GM04503 (cell line): ENCODE results near the gene CBX2.

Experiments used
- DNase-seq: peaks from one replicate; pipeline ENCODE4 v3.0.0-alpha.2; 2012; ENCODE audit warnings: low read depth

Gene CBX2

GRCh38 chr17:79788455-79788854 lies 10.5 kb downstream of the CBX2 start:
- no peak for DNase-seq

GRCh38 chr17:79788989-79789942 lies 11.3 kb downstream of the CBX2 start:
- DNase-seq = no peak

- no peak for DNase-seq
Measured at GRCh38 chr17:79789943-79790804, 12.2 kb downstream of the CBX2 start.

GRCh38 chr17:79790805-79791734 lies 13.1 kb downstream of the CBX2 start:
- DNase-seq = no peak

GRCh38 chr17:79791735-79792161 lies 13.8 kb downstream of the CBX2 start:
- DNase-seq = no peak

- no peak for DNase-seq
Measured at GRCh38 chr17:79792341-79792871, 14.5 kb downstream of the CBX2 start.

GRCh38 chr17:79792984-79793923 lies 15.3 kb downstream of the CBX2 start:
- peak; percentile 93 for DNase-seq

- DNase-seq = no peak
Measured at GRCh38 chr17:79793924-79794304, 16.0 kb downstream of the CBX2 start.

- DNase-seq = no peak
Measured at GRCh38 chr17:79794659-79795511, 16.9 kb downstream of the CBX2 start.

- no peak for DNase-seq
Measured at GRCh38 chr17:79795795-79796443, 18.0 kb downstream of the CBX2 start.

GRCh38 chr17:79796444-79796762 lies 18.5 kb downstream of the CBX2 start:
- DNase-seq = no peak

- peak; percentile 87 for DNase-seq
Measured at GRCh38 chr17:79796763-79797491, 19.0 kb downstream of the CBX2 start, which contains the start of gene CBX8. TSS of gene CBX8 (minus strand) at chr17:79797077. CDS start at chr17:79796998, 79 bp downstream.

- DNase-seq = no peak
Measured at GRCh38 chr17:79797492-79798298, 19.7 kb downstream of the CBX2 start.

GRCh38 chr17:79798299-79799173 lies 20.6 kb downstream of the CBX2 start:
- DNase-seq = no peak

GRCh38 chr17:79799174-79799537 lies 21.2 kb downstream of the CBX2 start:
- no peak for DNase-seq
